Hepatocyte (in vitro differentiated cells): ENCODE data around the gene KNDC1.

ENCODE experiments used
- EZH2 ChIP-seq: fragments of 200-600 bp; sonication (generic); IDR thresholded peaks from 2 replicates; pipeline ENCODE4 v1.6.1; 2016; ENCODE audit warnings: antibody characterized with exemption, mild to moderate bottlenecking, borderline replicate concordance
- TF ChIP-seq, protein P1 (sequence below): fragments of 200-600 bp; sonication (generic); IDR thresholded peaks from 2 replicates; pipeline ENCODE4 v1.5.1; 2016; ENCODE audit warnings: antibody characterized with exemption, mild to moderate bottlenecking; ENCODE audit not compliant: poor library complexity

DNA sequence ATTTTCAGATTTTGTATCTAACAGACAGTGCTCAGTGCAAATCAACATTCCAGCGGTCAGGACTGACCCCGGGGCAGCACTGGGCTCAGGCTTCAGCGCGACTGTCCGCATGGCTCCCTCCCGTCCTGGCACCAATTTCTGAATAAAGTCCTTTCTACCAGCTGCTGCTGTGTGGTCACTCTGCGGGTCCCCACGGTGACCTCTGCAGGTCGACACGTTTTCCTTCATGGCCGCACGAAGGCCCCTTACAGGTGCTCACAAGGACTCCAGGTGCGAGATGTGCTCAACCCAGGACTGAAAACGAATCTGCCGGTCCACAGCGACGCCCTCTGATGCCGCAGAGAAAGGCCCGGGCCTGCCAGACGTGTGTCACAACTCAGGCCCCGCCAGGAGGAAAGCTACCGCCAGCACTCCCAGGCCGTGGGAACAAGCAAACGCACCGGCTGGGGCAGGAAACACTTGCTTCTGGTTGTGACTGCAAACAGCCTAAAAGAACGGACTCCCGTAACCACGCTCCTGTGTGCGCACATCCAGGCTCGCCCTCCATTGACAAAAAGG is 66.3 kb downstream of the KNDC1 start:
- TF ChIP-seq EZH2 = no peak
- TF ChIP-seq, protein P1, sequence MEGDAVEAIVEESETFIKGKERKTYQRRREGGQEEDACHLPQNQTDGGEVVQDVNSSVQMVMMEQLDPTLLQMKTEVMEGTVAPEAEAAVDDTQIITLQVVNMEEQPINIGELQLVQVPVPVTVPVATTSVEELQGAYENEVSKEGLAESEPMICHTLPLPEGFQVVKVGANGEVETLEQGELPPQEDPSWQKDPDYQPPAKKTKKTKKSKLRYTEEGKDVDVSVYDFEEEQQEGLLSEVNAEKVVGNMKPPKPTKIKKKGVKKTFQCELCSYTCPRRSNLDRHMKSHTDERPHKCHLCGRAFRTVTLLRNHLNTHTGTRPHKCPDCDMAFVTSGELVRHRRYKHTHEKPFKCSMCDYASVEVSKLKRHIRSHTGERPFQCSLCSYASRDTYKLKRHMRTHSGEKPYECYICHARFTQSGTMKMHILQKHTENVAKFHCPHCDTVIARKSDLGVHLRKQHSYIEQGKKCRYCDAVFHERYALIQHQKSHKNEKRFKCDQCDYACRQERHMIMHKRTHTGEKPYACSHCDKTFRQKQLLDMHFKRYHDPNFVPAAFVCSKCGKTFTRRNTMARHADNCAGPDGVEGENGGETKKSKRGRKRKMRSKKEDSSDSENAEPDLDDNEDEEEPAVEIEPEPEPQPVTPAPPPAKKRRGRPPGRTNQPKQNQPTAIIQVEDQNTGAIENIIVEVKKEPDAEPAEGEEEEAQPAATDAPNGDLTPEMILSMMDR = no peak
